ENCODE results near the gene PBXIP1.

- TF ChIP-seq, protein P1, sequence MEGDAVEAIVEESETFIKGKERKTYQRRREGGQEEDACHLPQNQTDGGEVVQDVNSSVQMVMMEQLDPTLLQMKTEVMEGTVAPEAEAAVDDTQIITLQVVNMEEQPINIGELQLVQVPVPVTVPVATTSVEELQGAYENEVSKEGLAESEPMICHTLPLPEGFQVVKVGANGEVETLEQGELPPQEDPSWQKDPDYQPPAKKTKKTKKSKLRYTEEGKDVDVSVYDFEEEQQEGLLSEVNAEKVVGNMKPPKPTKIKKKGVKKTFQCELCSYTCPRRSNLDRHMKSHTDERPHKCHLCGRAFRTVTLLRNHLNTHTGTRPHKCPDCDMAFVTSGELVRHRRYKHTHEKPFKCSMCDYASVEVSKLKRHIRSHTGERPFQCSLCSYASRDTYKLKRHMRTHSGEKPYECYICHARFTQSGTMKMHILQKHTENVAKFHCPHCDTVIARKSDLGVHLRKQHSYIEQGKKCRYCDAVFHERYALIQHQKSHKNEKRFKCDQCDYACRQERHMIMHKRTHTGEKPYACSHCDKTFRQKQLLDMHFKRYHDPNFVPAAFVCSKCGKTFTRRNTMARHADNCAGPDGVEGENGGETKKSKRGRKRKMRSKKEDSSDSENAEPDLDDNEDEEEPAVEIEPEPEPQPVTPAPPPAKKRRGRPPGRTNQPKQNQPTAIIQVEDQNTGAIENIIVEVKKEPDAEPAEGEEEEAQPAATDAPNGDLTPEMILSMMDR (IDR thresholded peaks at IDR 0.05): no peak
- TF ChIP-seq POLR2A (IDR thresholded peaks at IDR 0.05) (no peak), POLR2AphosphoS5 (IDR thresholded peaks at IDR 0.05) (no peak)
These were observed 52.8 kb downstream of the PBXIP1 start for GRCh38 chr1:154902938-154903566.
